WI38 (cell line): ENCODE results near the gene FLNB.
"Not testable (repeated sequence)": the region's sequence is repeated elsewhere in the genome, so short reads cannot be mapped to it uniquely, and the experiment has no call there.

Experiments
- H3K4me3 ChIP-seq: 2 replicates; pipeline ENCODE4 v1.5.1; 2011; ENCODE audit warnings: low read depth, mild to moderate bottlenecking, control low read depth, low read length
- CTCF ChIP-seq: IDR thresholded peaks from 2 replicates; pipeline ENCODE4 v1.5.1; 2012; ENCODE audit warnings: low read depth, mild to moderate bottlenecking, control low read depth, low read length

Gene FLNB

GRCh38 chr3:58198804-58199203 lies 190.6 kb downstream of the FLNB start:
- no peak overlapping the region for H3K4me3 ChIP-seq
- TF ChIP-seq CTCF = no peak

- no peak for TF ChIP-seq CTCF
Observed at GRCh38 chr3:58200121-58200709, 192.0 kb downstream of the FLNB start.

GRCh38 chr3:58200846-58201355 lies 192.7 kb downstream of the FLNB start:
- no peak for TF ChIP-seq CTCF
- H3K4me3 ChIP-seq = no peak overlapping the region

More at GRCh38 chr3:58200121-58200709, 192.0 kb downstream of the FLNB start:
- H3K4me3 ChIP-seq = no peak overlapping the region

GRCh38 chr3:58201451-58201850 lies 193.2 kb downstream of the FLNB start:
- H3K4me3 ChIP-seq = not testable (repeated sequence)

- TF ChIP-seq CTCF = no peak
- no peak overlapping the region for H3K4me3 ChIP-seq
Observed at GRCh38 chr3:58202917-58203360, 194.7 kb downstream of the FLNB start.

GRCh38 chr3:58203541-58203940 lies 195.3 kb downstream of the FLNB start:
- no peak overlapping the region for H3K4me3 ChIP-seq
- TF ChIP-seq CTCF = no peak

GRCh38 chr3:58204720-58205119 lies 196.5 kb downstream of the FLNB start:
- H3K4me3 ChIP-seq = no peak overlapping the region
- TF ChIP-seq CTCF = no peak

- H3K4me3 ChIP-seq = no peak overlapping the region
- TF ChIP-seq CTCF = no peak
Observed at GRCh38 chr3:58205981-58206380, 197.8 kb downstream of the FLNB start.
